ENCODE results near the gene SLC29A3. TPM values are rescaled to one million over a fixed set of nuclear protein-coding genes. Genes with fewer than 3 reads are reported as not detected.

Gene SLC29A3
- total RNA-seq, 4 donors from 2014 or later: 2.5 to 6.8 (median 5.8) TPM

DNA sequence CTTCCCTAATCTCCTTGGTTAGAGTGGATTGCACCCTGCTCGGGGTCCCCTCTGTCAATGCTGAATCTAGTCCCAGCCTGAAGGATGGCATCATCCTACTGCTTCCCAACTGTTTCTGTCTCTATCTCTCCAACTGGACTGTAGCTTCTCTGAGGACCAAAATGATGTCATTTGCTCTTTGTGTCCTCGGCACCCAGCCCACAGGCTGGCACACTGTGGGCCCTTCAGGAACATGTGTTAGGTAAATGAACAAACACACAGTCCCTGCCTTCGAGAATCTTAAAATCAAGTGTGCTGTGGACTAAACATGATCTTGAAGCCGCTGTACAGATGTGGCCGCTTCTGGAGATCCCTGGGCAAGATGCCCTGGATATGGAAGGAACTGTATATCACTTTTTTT is 72.6 kb downstream of the SLC29A3 start:
- no peak for ATAC-seq (ENCODE audit: low FRiP score)
- no peak for DNase-seq (ENCODE audit: low spot score)
- TF ChIP-seq, protein P1, sequence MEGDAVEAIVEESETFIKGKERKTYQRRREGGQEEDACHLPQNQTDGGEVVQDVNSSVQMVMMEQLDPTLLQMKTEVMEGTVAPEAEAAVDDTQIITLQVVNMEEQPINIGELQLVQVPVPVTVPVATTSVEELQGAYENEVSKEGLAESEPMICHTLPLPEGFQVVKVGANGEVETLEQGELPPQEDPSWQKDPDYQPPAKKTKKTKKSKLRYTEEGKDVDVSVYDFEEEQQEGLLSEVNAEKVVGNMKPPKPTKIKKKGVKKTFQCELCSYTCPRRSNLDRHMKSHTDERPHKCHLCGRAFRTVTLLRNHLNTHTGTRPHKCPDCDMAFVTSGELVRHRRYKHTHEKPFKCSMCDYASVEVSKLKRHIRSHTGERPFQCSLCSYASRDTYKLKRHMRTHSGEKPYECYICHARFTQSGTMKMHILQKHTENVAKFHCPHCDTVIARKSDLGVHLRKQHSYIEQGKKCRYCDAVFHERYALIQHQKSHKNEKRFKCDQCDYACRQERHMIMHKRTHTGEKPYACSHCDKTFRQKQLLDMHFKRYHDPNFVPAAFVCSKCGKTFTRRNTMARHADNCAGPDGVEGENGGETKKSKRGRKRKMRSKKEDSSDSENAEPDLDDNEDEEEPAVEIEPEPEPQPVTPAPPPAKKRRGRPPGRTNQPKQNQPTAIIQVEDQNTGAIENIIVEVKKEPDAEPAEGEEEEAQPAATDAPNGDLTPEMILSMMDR (IDR thresholded peaks at IDR 0.05): no peak

DNA sequence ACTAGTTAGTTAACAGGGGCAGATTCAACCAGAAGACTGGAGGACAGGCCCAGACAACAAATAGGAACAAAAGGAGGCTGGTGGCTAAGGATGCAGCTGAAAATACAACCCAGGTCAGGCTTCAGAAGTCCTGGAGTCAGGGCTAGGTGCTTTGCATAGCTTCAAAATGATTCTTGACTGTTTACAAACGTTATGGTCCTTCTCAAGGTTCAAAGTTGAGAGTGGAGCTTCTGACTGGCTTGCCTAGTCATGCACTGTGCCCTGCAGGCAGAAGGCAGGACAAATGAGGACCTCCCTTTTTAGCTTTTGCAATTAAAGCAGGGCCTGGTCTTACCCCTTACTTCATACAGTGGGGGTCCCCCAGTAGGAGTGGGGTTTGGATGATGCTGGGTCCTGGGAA is 73.2 kb downstream of the SLC29A3 start:
- TF ChIP-seq, protein P1 (IDR thresholded peaks at IDR 0.05): no peak
- DNase-seq (ENCODE audit: low spot score) (no peak), ATAC-seq (ENCODE audit: low FRiP score) (no peak)

DNA sequence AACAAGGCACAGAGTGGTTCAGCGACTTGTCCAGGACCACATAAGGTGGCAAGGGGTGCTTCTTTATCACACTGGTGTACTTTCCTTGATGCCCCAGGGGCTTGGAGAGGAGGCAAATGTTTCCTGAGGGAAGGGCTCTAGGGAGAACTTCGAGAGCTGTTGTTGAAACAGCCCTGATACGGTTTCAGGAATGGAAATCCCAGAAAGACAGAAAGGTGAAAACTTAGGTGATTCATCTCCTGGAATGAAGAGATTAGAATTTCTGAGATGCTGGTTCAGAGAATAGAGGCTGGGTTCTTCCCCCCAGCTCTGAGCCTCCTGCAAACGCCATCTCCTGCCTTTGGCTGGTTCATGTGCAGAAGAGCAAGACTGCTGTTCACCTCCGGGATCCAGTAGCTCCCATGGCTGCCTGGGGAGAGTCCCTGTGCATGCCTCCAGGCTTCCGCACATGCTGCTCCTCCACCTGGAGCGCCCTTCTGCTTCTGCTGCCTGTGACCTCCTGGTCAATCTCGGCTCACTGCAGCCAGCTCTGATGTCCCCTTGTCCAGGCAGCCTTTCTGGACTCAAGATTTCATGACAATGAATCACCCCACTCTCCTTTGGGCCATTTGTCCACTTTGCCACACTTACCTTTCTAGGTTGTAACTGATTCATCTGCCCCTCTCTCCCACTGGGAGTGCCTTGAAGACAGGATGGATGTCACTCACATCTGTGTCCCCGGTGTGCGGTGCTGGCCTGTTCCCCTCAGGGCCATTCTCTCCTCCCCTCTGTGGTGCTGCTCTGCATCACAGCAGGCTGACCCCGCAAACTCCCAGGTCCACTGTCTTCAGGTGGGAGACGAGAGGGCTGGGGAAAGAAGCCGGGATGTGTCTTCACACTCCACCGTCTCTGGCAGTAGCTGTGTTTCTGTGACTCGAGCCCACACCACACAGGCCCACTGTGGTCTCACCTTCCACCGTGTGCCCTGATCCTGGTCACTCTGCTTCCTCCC is 74.0 kb downstream of the SLC29A3 start:
- ATAC-seq (ENCODE audit: low FRiP score) (no peak), DNase-seq (ENCODE audit: low spot score) (no peak)
- TF ChIP-seq, protein P1 (IDR thresholded peaks at IDR 0.05): no peak

DNA sequence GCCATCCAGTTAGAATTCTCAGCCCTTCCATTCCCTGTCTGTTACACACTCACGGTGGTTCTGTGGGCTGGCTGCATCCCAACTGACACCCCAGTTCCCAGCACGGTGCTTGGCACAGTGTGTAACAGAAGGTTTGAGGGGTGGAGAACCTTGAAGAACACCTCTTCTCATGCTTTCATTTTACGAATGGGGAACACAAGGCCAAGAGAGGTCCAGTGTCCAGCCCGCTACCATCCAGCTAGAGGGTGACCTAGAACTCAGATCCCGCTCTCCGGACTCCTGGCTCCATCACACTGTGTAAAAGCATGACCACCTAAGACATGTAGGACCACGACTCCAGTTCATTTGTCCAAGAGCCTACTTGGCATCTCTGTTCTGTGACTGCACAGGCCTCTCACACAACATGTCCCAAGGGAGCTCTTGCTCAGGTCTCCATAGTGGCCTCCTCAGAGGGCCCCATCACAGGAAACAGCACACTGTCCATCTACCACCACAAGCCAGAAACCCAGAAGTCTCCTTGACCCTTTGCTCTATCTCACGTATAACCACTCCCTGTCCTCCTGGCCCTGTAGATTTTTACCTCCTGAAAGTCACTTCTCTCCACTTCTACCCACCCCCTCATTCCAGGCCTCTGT is 74.9 kb downstream of the SLC29A3 start:
- ATAC-seq (ENCODE audit: low FRiP score): no peak
- no peak for DNase-seq (ENCODE audit: low spot score)
- TF ChIP-seq, protein P1 (IDR thresholded peaks at IDR 0.05): no peak

DNA sequence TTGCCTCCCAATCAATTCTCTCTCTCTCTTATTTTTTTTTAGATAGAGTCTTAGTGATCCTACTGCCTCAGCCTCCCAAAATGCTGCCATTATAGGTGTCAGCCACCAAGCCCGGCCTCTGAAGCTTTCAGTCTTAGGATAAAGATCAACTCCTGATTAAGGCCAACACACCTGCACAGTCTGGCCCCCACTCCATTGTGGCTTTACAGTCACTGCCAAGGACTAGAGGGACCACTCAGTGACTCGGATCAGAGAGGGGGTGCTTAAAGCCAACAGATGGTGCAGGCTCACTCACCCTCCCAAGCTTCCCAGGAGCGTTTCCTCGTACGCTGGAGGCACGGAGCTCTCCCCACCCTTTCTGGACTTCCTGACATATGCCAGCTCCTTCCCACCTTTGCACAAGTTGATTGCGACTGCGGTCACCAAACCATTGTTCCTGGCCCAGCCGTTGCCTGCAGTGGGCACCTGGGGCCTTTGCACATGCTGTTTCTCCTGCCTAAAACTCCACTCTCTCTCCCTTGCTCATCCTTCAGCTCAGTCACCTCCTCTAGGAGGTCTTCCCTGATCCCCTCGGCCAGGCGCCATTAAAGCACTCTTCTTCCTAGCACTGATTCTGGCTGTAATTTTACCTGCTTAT is 76.0 kb downstream of the SLC29A3 start:
- no peak for DNase-seq (ENCODE audit: low spot score)
- no peak for ATAC-seq (ENCODE audit: low FRiP score)
- TF ChIP-seq, protein P1 (IDR thresholded peaks at IDR 0.05): no peak

DNA sequence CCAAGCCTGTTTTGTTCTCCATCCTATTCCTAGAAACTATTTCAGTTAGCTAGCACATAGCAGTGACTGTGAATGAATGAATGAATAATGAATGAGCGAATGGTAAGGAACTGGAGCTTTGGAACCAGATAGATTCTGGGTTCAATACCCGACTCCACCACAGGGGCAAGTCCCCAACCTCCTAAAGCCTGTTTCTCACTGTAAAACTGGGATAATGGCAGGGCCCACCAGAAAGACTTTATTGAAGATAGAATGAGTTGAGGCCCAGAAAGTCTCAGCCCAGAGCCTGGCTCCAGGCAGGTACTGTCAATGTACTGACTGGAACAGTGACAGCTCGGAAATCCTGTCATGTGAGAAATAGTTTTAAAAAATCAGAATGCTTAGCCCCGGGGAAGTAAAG is 76.6 kb downstream of the SLC29A3 start:
- TF ChIP-seq, protein P1 (IDR thresholded peaks at IDR 0.05): no peak
- DNase-seq (ENCODE audit: low spot score) (no peak), ATAC-seq (ENCODE audit: low FRiP score) (no peak)
